IPS-18a (cell line): Measurements from ENCODE around the gene NCBP2L.
A peak's percentile ranks its signal among the peaks of the same experiment; 100 is the strongest.
"Not testable (repeated sequence)": the region's sequence is repeated elsewhere in the genome, so short reads cannot be mapped to it uniquely, and the experiment has no call there.

Experiments used
- H3K27ac ChIP-seq: one replicate; pipeline ENCODE4 v1.5.1; 2013; ENCODE audit warnings: low read length
- H3K27me3 ChIP-seq: one replicate; pipeline ENCODE4 v1.6.1; 2013; ENCODE audit warnings: mild to moderate bottlenecking, low read length; ENCODE audit not compliant: control insufficient read depth, insufficient read depth
- H3K36me3 ChIP-seq: one replicate; pipeline ENCODE4 v1.6.1; 2013; ENCODE audit warnings: low read depth, low read length; ENCODE audit not compliant: control insufficient read depth
- H3K4me1 ChIP-seq: one replicate; pipeline ENCODE4 v1.6.1; 2013; ENCODE audit warnings: low read depth, low read length; ENCODE audit not compliant: control insufficient read depth
- H3K4me3 ChIP-seq: one replicate; pipeline ENCODE4 v1.5.1; 2013; ENCODE audit warnings: low read length
- H3K9ac ChIP-seq: one replicate; pipeline ENCODE4 v1.6.1; 2013; ENCODE audit warnings: mild to moderate bottlenecking, low read length, moderate library complexity
- H3K9me3 ChIP-seq: one replicate; pipeline ENCODE4 v1.6.1; 2013; ENCODE audit warnings: low read depth, low read length; ENCODE audit not compliant: control insufficient read depth

The NCBP2L gene

GRCh38 chrX:107775000-107775733, 2.4 kb upstream of the NCBP2L start:
- H3K27me3 ChIP-seq: peaks cover 43% of the 10 kb centered on the region
- no peak overlapping the region for H3K27ac ChIP-seq
- no peak overlapping the region for H3K9ac ChIP-seq
- no peaks in the 10 kb centered on the region for H3K36me3 ChIP-seq
- peak overlapping the region; percentile 65 for H3K4me3 ChIP-seq
- peaks cover 28% of the 10 kb centered on the region for H3K4me1 ChIP-seq
- no peaks in the 10 kb centered on the region for H3K9me3 ChIP-seq

DNA sequence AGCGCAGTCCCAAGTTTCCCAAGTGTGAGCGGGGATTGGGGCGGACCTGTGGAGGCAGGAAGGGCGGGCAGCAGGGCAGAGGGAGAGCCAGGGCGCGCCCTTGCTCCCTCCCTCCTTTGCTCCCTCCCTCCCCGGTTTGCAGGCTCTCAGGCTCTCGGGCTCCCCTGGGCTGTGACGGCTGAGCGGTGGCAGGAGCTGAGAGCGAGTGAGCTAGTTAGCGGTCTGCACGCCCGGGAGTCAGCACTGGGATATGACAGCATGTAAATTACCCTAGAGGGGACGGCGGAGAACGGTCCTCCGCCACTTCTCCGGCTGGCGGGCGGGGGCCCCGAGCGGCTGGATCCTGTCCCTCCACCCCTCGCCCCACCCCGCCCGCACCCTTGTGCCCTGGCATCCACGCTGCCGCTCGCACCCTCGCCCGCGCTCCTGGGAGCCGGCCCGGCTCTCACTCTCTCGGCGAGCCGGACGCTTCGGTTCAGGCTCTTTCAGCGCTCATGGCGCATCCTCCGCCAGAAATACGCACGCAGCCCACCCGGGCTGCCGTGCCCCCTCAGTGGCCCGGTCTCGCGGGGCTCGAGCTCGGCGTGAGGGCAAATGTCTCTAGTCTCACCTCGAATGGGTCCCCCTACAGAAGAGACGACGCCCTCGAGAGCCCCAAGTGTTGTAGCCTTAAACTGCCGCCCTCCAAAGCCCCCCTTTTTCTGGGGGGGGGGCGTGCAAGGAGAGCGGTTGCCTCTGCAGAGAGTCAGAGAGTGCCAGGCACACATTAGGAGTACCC, 1.6 kb upstream of the NCBP2L start, which contains the start of gene TSC22D3:
TSC22D3 (minus strand) TSS at position 54 of the 778 bp plus-strand sequence. CDS start 368 bp downstream, outside the sequence.
- H3K27ac ChIP-seq: no peak within 1 kb of the TSS
- no peaks in the 10 kb centered on the region for H3K9me3 ChIP-seq
- peaks cover 43% of the 10 kb centered on the region for H3K27me3 ChIP-seq
- H3K36me3 ChIP-seq: no peaks in the 10 kb centered on the region
- H3K9ac ChIP-seq: no peak within 1 kb of the TSS
- peak within 1 kb of the TSS; percentile 65 for H3K4me3 ChIP-seq
- H3K4me1 ChIP-seq: peaks cover 28% of the 10 kb centered on the region

DNA sequence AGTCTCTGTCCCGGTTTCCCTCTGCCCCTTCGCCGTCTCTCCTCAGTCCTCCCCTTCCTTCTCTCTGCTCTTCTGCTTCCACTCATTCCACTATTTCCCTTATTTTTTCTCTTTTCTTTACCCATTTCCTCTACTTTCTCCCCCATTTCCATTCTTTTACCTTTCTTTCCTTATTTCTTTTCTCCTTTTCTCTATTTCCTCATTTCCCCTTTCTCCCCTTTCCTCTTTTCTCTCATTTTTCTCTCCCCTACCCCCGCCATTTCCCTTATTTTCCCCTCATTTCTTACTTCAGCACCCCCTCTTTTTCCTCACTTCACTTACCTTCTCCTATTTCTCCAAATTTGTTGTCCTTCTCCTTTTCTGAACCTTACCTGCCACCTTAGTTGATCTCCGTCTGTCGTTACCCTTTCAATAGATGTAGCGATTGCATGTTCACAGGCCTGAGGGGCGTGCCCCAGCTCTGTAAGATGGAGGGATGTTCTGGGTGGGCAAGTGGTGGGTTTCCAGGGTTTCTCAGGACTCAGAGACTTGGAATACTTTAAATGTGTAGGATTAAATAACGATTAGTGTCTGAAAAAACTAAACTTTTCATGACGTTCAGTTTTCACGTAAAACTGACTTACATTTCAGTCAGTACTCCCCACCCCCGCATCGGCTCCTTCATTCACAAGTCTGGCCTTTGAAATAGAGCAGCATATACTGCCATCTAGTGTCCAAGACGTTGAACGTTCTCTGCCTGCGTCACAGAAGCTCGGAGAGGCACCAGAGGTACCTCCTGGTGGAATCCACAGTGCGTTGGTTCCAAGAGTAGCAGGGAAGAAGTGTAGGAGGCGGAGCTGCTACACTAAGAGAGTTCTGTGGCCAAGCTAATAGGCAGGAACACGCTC, 641 bp upstream of the NCBP2L start:
- Histone ChIP-seq H3K4me1 (peaks cover 26% of the 10 kb centered on the region), H3K27ac (no peak overlapping the region), H3K9ac (no peak overlapping the region), H3K27me3 (peaks cover 43% of the 10 kb centered on the region), H3K4me3 (peak overlapping the region; percentile 65), H3K9me3 (no peaks in the 10 kb centered on the region), H3K36me3 (no peaks in the 10 kb centered on the region)

DNA sequence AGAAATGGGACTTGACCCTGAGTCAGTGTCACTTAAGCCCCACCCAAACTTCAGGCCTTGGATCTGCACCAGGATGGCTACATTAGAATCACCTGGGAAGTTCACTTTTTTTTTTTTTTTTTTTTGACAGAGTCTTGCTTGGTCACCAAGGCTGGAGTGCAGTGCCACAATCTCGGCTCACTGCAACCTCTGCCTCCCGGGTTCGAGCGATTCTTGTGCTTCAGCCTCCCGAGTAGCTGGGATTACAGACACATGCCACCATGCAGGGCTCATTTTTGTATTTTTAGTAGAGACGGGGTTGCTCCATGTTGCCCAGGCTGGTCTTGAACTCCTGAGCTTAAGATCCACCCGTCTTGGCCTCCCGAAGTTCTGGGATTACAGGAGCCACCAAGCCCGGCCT, 3.0 kb downstream of the NCBP2L start:
- no peak overlapping the region for H3K4me3 ChIP-seq
- H3K36me3 ChIP-seq: no peaks in the 10 kb centered on the region
- H3K27me3 ChIP-seq: peaks cover 16% of the 10 kb centered on the region
- H3K9ac ChIP-seq: no peak overlapping the region
- H3K4me1 ChIP-seq: peaks cover 8% of the 10 kb centered on the region
- H3K9me3 ChIP-seq: no peaks in the 10 kb centered on the region
- H3K27ac ChIP-seq: no peak overlapping the region

- H3K4me1 ChIP-seq: no peaks in the 10 kb centered on the region
- H3K36me3 ChIP-seq: no peaks in the 10 kb centered on the region
- H3K27me3 ChIP-seq: no peaks in the 10 kb centered on the region
- H3K9ac ChIP-seq: no peak overlapping the region
- H3K27ac ChIP-seq: no peak overlapping the region
- no peaks in the 10 kb centered on the region for H3K9me3 ChIP-seq
- H3K4me3 ChIP-seq: no peak overlapping the region
Measured at GRCh38 chrX:107787827-107788226, 10.3 kb downstream of the NCBP2L start.

- Histone ChIP-seq H3K9ac (no peak overlapping the region), H3K36me3 (no peaks in the 10 kb centered on the region), H3K4me1 (peaks cover 3% of the 10 kb centered on the region), H3K27ac (no peak overlapping the region), H3K4me3 (no peak overlapping the region), H3K9me3 (no peaks in the 10 kb centered on the region), H3K27me3 (no peaks in the 10 kb centered on the region)
Measured at GRCh38 chrX:107804427-107804826, 26.9 kb downstream of the NCBP2L start.

GRCh38 chrX:107805179-107805578, 27.6 kb downstream of the NCBP2L start:
- Histone ChIP-seq H3K4me1 (peaks cover 3% of the 10 kb centered on the region), H3K36me3 (no peaks in the 10 kb centered on the region), H3K9me3 (no peaks in the 10 kb centered on the region), H3K9ac (no peak overlapping the region), H3K4me3 (no peak overlapping the region), H3K27me3 (no peaks in the 10 kb centered on the region), H3K27ac (no peak overlapping the region)

DNA sequence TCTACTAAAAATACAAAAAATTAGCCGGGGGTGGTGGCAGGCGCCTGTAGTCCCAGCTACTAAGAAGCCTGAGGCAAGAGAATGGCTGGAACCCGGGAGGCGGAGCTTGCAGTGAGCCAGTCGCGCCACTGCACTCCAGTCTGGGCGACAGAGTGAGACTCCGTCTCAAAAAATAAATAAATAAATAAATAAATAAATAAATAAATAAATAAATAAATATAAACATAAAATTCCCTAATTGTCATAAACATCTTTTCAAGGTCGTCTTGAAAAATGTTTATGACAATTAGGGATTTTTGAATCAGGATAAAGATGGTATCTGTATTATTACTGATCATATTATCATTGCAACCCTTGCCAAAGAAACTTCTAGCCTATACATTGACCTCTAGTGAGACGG, 32.5 kb downstream of the NCBP2L start:
- not testable (repeated sequence) for H3K9me3 ChIP-seq

DNA sequence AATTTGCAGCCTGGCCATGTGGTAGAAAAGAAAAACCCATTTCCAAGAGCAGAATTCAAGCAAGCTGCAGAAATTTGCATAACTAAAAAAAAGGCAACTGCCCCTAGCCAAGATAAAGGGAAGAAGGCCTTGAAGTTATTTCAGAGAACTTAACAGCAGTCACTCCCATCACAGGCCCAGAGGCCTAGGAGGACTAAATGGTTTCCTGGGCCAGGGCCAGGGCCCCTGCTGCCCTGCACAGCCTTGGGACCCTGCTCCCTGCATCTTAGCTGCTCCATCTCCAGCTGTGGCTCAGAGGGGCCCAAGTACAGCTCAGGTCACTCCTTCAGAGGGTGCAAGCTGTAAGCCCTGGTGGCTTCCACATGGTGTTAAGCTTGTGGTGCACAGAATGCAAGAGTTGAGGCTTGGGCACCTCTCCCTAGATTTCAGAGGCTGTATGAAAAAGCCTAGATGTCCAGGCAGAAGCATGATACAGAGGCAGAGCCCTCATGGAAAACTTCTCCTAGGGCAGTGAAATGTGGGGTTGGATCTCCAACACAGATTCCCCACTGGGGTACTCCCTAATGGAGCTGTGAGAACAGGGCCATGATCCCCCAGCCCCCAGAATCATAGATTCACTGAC, 41.5 kb downstream of the NCBP2L start:
- Histone ChIP-seq H3K27me3 (no peaks in the 10 kb centered on the region), H3K4me3 (no peak overlapping the region), H3K27ac (no peak overlapping the region), H3K9me3 (peaks cover 14% of the 10 kb centered on the region), H3K36me3 (no peaks in the 10 kb centered on the region), H3K9ac (no peak overlapping the region), H3K4me1 (no peaks in the 10 kb centered on the region)

More for the DNA sequence above, 32.5 kb downstream of the NCBP2L start:
- H3K9ac ChIP-seq, H3K4me3 ChIP-seq, H3K27ac ChIP-seq, H3K36me3 ChIP-seq, H3K27me3 ChIP-seq, H3K4me1 ChIP-seq: not testable (repeated sequence)

DNA sequence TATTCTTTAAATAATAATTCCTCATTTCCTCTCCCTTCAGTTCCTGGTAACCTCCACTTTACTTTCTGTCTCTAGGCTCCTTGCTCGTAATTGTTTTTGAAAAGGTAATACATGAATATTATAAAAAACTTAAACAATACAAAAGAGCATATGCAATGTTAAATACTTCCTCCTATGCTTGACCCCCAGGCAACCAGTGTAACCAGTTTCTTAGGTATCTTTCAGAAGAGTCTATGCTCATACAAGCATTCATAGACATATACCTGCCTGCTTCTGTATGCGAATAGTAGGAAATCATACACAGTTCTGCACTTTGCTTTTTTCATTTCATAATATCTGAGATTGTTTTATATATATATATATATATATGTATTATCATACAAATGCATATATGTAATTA, 45.5 kb downstream of the NCBP2L start:
- Histone ChIP-seq H3K9ac (no peak overlapping the region), H3K9me3 (peaks cover 14% of the 10 kb centered on the region), H3K4me1 (peaks cover 6% of the 10 kb centered on the region), H3K4me3 (no peak overlapping the region), H3K27ac (no peak overlapping the region), H3K36me3 (no peaks in the 10 kb centered on the region), H3K27me3 (peaks cover 33% of the 10 kb centered on the region)

DNA sequence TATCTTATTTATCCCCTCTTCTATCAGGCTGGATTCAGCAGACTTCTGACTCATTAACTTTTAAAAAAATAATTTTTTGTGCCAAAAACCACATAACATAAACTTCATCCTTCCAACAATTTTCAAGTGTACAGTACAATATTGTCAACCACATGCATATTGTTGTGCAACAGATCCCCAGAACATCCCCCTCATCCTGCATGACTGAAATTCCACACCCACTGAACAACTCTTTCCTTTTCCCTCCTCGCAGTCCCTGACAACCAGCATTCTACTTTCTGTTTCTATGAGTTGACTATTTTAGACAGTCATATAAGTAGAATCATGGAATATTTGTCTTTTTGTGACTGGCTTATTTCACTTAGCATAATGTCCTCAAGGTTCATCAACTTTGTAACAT, 45.9 kb downstream of the NCBP2L start:
- Histone ChIP-seq H3K4me1 (peaks cover 6% of the 10 kb centered on the region), H3K27me3 (peaks cover 37% of the 10 kb centered on the region), H3K4me3 (no peak overlapping the region), H3K36me3 (no peaks in the 10 kb centered on the region), H3K9me3 (peaks cover 14% of the 10 kb centered on the region), H3K27ac (no peak overlapping the region), H3K9ac (no peak overlapping the region)
